ENCODE results near the gene NUMB. TPM values are rescaled to one million over a fixed set of nuclear protein-coding genes. Genes with fewer than 3 reads are reported as not detected.

The NUMB gene
- polyA plus RNA-seq, 5 donors = 70.7 to 110 (median 102) TPM

GRCh38 chr14:73248108-73248868 is 210.1 kb downstream of the NUMB start:
- no peak for DNase-seq

- DNase-seq = no peak
Measured at GRCh38 chr14:73246387-73247150, 211.8 kb downstream of the NUMB start.

- no peak for DNase-seq
Measured at GRCh38 chr14:73245480-73246325, 212.6 kb downstream of the NUMB start.

GRCh38 chr14:73244541-73245290 is 213.6 kb downstream of the NUMB start:
- DNase-seq = no peak

GRCh38 chr14:73243748-73244147 is 214.6 kb downstream of the NUMB start:
- DNase-seq = no peak

- no peak for DNase-seq
Measured at GRCh38 chr14:73243341-73243740, 215.0 kb downstream of the NUMB start.

GRCh38 chr14:73242357-73242901 is 215.9 kb downstream of the NUMB start:
- DNase-seq = no peak

GRCh38 chr14:73241481-73242165 is 216.7 kb downstream of the NUMB start:
- no peak for DNase-seq

- no peak for DNase-seq
Measured at GRCh38 chr14:73240816-73241480, 217.4 kb downstream of the NUMB start.

GRCh38 chr14:73239393-73240241 is 218.7 kb downstream of the NUMB start:
- no peak for DNase-seq

- DNase-seq = no peak
Measured at GRCh38 chr14:73238941-73239340, 219.4 kb downstream of the NUMB start.

GRCh38 chr14:73238424-73238852 is 219.9 kb downstream of the NUMB start:
- no peak for DNase-seq

- DNase-seq = no peak
Measured at GRCh38 chr14:73237786-73238423, 220.4 kb downstream of the NUMB start.

GRCh38 chr14:73237219-73237785 is 221.0 kb downstream of the NUMB start, which contains the start of gene PAPLN:
Gene PAPLN, plus strand, starts transcription at chr14:73237506. Its CDS starts 2,273 bp downstream, at chr14:73239779.
- no peak for DNase-seq

GRCh38 chr14:73236752-73237218 is 221.6 kb downstream of the NUMB start:
- no peak for DNase-seq

GRCh38 chr14:73236157-73236556 is 222.2 kb downstream of the NUMB start:
- no peak for DNase-seq

GRCh38 chr14:73235531-73236155 is 222.7 kb downstream of the NUMB start:
- DNase-seq = no peak

Measured in right lung (tissue), 5 donors.